ENCODE data around the gene IFITM10.
"Not testable (repeated sequence)": the region's sequence is repeated elsewhere in the genome, so short reads cannot be mapped to it uniquely, and the experiment has no call there.

GRCh38 chr11:1769304-1769936 is 19.0 kb upstream of the IFITM10 start:
- TF ChIP-seq CTCF, POLR2A (IDR thresholded peaks at IDR 0.05): not testable (repeated sequence)
